Measurements from ENCODE around the gene TMEM147.

TMEM147 gene

GRCh38 chr19:35549174-35549788 lies 3.9 kb downstream of the TMEM147 start:
- peak; percentile 55 for DNase-seq

DNA sequence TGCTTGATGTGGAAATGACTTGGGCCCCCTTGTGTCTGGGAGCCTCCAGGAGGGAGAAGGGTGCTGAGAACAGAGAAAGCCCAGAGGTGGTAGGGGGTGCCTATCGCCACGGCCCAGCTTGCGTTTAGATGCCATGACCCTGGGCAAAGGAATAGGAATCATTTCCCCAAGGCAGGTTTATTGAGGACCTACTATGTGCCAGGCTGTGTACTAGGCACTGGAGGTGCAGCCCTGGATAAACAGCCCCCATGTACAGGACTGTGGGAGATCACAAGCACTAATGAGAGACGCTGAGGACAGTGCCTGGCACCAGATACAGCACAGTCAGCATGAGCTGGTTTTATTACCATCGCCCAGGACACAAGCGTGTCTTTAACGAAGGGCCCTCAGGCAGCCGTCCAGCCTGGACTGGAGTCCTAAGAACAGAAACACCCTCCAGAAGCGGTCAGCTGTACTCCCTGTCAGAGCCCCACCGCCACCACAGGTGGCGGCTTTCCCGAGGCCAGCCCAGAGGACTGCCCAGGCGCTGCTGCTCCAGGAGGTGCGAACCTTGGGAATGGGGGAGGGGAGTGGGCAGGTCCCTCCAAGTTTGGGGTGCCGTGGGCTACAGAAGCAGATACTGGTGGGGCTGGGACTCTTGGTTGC lies 4.6 kb downstream of the TMEM147 start:
- no peak for DNase-seq

- DNase-seq: no peak
Measured at GRCh38 chr19:35551091-35551810, 5.8 kb downstream of the TMEM147 start.

- no peak for DNase-seq
Measured at GRCh38 chr19:35552534-35553384, 7.3 kb downstream of the TMEM147 start.

DNA sequence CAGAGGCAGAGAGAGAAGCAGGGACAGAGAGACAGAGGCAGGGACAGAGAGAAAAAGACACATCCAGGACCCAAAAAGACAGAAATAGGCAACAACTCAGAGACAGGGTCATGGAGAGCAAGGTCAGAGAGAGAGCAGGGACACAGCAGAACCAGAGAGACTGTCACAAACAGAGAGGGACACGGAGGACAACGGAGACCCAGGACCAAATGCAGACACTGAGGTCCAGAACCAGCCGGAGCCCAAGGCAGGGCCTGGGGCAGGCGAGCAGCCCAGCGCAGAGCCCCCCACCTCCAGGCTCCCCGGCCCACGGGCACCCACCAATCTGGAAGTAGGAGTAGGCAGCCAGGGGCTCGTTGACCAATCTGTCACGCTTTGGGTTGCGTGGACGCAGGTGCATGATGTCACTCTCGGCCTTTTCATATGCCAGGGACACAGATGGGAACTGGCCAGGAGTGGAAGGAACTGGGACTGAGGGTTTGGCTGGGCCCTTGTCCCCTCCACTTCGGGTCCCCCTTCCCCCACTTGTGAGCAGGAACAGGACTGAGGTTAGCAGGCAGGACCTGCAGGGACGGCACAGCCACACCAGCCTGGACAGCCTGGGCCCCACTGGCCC lies 8.1 kb downstream of the TMEM147 start:
- no peak for DNase-seq

DNA sequence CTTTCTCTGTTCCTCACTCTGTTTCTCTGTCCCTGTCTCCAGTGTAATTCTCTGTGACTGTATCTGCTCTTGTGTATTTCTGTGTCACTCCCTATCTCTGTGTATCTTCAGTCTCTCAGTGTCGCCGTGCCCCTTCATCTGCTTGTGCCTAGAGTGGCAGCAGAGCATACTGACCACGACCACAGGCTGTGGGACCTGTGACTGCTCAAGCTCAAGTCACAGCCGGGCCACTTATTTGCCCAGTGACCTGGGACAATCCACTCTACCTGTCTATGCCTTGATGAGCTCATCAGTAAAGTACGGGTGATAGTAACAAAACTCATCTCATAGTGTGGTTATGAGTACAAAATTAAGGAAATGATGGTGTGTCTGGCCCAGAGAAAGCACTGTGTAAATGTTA lies 8.7 kb downstream of the TMEM147 start:
- DNase-seq: no peak

GRCh38 chr19:35555301-35556005 lies 10.0 kb downstream of the TMEM147 start:
- DNase-seq: no peak

DNA sequence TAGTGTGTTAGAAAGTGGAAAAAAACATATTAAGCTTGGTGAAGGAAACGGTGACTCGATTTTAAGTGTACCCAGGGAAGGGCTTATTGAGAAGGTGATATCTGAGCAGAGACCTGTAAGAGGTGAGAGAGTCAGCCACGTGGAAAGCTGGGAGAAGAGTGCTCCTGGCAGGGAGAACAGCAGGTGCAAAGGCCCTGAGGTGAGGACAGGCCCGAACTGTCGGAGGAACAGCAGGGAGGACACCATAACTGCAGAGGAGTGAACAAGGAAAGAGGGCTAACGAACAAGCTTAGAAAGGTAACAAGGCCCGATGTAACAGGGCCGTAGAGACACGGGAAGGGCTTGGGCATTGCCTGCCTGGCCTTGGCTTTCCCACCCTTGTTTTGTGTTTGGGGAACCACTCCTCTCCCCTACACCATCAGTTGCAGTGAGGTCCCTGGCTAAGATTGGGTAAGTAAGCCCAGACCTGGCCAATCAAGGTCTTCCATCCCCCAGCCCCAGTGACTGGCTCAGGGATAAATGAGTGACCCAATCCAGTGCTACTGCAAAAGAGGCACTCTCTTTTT lies 10.7 kb downstream of the TMEM147 start:
- DNase-seq: no peak

DNA sequence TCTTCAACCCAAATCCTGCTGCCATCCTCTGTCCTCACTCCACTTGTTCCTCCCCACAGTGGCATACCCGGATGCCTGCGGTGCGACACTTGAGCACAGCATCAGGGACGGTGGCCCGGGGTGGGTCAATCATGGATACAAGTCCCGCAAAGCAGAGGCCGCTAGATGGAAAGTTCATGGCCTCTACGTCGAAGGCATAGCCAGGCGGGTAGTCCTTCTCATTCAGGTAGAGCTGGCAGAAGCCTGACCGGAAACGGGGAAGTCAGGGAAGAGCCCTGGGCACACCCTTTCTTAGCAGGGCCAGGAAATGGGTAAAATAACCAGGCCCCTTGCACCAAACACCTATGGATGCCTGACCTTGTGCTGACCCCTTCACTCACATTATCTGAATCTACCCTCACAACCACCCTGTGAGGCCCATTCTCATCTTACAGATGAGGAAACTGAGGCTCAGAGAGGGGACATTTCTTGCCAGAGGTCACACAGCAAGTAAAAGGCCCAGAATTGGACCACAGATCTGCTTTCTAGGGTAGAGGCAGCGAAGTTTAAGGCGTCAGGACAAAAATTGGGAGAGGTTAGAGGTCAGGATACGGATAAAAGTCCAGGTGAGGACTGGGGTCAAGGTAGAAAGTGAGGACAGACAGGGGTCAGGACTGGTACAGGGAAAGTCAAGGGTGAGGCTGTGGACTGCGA lies 11.6 kb downstream of the TMEM147 start:
- no peak for DNase-seq

- peak; percentile 66 for DNase-seq
Measured at GRCh38 chr19:35557539-35558399, 12.3 kb downstream of the TMEM147 start.

DNA sequence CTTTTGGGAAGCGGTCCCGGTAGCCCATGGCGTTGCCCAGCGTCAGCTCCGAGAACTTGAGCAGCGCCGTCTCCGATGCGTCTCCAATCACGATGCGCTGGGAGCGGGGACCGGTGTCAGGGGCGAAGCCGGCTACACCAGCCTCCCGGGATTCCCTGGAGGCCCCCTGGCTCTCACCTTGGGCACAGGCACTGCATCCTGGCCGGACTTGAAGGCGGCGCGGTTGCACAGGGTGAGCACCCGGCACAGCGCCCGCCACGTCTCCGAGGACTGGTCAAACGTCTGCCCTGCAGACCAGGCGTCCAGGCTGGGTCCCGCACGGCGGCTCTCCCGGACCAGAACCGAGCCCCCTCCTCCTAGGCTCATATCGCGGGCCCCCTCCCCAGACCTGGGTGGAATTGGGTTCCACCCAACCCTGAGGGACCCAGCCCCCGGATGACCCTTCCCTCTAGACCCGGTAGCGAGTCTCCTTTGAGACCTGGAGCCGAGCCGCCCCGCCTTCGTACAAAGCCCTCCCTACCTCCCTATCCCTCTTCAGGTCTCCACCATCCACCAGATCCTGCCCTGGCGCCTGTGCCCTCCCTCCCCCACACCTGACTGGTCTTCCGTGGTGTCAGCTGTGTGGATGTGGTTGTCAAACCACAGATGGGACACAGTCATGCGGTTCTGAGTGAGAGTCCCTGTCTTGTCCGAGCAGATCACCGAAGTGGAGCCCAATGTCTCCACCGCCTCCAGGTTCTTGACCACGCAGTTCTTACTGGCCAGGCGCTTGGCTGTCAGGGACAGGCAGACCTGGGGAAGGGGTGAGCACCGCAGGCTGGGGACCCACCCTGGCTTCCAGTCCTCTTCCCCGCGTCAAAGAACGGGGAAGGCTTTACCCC lies 13.2 kb downstream of the TMEM147 start:
- no peak for DNase-seq

- DNase-seq: no peak
Measured at GRCh38 chr19:35559281-35559659, 13.8 kb downstream of the TMEM147 start.

- DNase-seq: no peak
Measured at GRCh38 chr19:35559781-35560180, 14.4 kb downstream of the TMEM147 start.

DNA sequence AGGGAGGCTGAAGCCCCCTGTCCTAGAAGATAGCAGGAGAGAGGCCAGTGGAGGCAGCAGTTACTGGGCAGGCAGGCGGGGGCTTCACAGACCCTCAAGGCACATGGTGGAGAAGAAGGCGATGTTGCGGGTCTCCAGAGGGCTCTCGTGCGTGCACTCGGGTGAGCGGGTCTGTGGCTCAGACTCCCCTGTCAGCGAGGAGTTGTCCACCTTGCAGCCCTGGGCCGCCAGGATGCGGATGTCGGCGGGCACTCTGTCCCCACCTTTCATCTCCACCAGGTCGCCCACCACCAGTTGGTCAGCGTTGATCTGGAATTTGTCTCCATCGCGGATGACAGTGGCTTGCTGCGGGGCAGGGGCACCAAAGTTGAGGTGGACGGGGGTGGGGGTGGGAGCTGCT lies 14.8 kb downstream of the TMEM147 start:
- no peak for DNase-seq

GRCh38 chr19:35560677-35561076 lies 15.3 kb downstream of the TMEM147 start:
- DNase-seq: no peak

DNA sequence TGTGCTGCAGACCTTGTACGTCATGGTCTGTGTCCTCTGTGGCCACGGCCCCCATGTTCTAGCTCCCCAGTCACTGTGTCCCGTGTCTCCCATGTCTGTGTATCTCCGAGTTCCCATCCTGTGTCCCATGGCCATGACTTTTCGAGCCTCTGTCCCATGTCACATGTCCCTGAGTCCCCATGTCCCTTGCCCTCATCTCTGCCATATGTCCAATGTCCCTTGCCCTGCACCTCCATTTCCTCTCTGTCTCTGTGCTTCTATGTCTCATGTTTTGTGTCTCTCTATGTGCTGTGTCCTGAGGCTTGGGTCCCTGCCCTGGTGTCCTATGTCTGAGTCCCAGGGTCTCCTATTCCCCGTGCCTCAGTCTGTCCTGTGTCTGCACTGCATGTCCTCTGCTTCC lies 16.0 kb downstream of the TMEM147 start:
- no peak for DNase-seq

DNA sequence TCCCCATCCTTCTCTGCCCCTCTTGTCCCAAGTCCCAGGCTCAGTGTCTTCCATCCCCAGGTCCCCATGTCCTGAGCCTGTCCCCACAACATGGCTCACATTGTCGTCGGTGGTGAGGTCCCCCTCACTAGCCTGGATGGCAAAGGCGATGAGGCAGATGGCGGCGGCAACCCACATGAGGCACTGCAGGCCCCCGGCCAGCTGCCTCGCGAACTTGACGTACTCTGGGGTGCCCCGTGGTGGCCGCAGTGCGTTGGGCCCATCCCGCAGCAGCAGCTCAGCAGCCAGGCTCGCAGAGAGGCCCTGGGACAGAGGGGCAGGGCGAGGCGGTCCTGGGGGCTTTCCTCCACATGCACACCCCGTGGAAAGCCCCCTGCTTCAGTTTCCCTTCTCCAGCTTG lies 16.9 kb downstream of the TMEM147 start:
- DNase-seq: no peak

- no peak for DNase-seq
Measured at GRCh38 chr19:35562776-35563175, 17.4 kb downstream of the TMEM147 start.

DNA sequence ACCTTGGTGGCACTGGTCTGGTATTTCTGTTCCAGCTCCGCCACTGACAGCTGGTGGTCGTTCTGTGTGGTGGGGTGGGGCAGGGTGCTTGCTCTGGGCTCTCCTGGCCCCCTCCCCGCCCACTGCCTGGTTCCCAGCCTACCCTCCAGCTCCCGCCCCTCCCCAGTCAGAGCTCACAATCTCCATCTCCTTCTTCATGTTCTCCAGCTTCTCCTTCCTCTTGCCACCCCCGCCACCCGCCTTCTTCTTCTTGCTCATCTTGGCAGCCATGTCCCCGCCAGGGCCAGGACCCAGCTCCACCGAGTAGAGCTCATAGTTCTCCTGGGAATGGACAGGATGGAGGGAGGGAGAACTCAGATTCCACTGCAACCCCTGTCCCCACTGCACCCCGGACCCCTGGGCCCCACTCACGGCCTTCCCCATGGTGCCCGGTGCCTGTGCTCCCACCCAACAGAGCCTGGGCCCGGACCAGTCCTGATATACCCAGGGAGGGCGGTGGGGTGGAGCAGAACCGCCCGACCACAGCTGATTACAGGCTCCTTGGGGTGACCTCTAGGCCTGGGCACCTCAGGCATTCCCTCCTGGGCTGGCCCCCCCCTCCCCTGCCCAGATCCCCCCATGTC lies 17.9 kb downstream of the TMEM147 start, which contains the start of gene ATP4A:
ATP4A (minus strand) TSS at position 452 of the 623 bp plus-strand sequence; CDS start at position 423, 29 bp downstream.
- no peak for DNase-seq
